ENCODE data around the gene PABPC1L.
"Not testable (repeated sequence)": the region's sequence is repeated elsewhere in the genome, so short reads cannot be mapped to it uniquely, and the experiment has no call there.

The PABPC1L gene

GRCh38 chr20:44909872-44910689 lies at the start of gene PABPC1L:
TSS of gene PABPC1L (plus strand) at chr20:44910060. CDS start at chr20:44910144, 84 bp downstream.
- peak; percentile 77 for DNase-seq (ENCODE audit: insufficient read length, low spot score)
- FAIRE-seq = peak; percentile 39

DNA sequence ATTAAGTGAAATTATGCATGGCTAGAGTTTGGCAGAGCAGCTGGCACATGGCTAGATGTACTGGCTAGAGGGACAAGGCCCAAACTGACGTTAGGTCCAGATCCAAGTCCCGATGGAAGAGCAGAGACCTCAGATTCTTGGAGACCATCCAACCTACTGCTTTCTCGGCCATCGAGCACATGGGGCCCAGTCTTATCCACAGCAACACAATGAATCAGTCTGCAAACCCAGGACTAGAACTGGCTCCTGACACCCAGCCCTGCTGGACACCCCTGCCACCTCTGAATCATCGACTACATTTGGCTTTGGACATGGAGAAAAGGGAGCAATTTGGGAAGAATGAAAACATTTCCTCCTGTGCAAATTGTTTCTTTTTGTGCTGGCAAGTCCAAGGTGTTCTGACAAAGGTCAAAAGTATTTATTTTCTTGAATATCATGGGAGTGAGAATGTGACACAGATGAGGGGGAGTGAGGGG lies 48.3 kb upstream of the PABPC1L start:
- DNase-seq (ENCODE audit: insufficient read length, low spot score) = no peak
- FAIRE-seq = no peak

GRCh38 chr20:44862286-44862685 lies 47.6 kb upstream of the PABPC1L start:
- FAIRE-seq (no peak), DNase-seq (ENCODE audit: insufficient read length, low spot score) (no peak)

DNA sequence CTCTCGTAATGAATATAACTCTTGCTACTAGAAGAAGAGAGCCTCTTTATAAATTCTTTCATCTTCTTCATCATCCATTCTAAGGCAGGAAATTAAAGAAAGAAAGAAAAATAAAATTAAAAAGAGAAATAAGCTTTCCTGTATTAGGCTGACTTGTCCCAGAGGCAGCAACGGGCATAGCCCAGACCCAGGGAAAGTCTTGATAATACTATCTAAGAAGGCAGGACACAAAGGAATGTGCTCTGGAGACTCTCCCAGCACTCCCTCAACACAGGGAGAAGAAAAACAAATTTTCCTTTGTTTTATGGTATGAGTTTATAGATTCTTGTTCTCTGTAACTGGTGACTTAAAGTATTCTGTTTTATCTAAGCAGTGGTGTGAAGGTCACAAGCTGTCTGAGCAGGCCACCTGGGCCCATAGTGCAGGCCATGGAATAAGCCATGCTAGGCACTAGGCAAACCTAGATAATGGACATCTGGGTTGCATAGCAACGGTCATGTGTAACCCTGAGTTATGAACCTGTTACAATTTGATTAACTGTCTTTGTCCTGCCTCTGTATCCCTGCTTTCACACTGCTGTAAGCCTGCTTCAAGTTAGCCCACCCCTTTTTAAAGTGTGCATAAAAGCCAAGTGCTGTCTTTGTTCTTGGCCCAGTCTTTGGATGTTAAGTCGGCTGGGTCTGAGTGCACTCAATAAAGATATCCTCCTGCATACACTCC lies 46.3 kb upstream of the PABPC1L start:
- not testable (repeated sequence) for FAIRE-seq; DNase-seq (ENCODE audit: insufficient read length, low spot score)

- not testable (repeated sequence) for FAIRE-seq; DNase-seq (ENCODE audit: insufficient read length, low spot score)
These were observed 45.4 kb upstream of the PABPC1L start for GRCh38 chr20:44864493-44864892.

GRCh38 chr20:44866703-44867335 lies 43.0 kb upstream of the PABPC1L start:
- DNase-seq (ENCODE audit: insufficient read length, low spot score) (no peak), FAIRE-seq (peak; percentile 8)

GRCh38 chr20:44869471-44869870 lies 40.4 kb upstream of the PABPC1L start:
- DNase-seq (ENCODE audit: insufficient read length, low spot score) = no peak
- no peak for FAIRE-seq

GRCh38 chr20:44882360-44882759 lies 27.5 kb upstream of the PABPC1L start:
- not testable (repeated sequence) for DNase-seq (ENCODE audit: insufficient read length, low spot score); FAIRE-seq

- FAIRE-seq = no peak
- DNase-seq (ENCODE audit: insufficient read length, low spot score) = no peak
These were observed 26.5 kb upstream of the PABPC1L start for GRCh38 chr20:44883214-44883902.

DNA sequence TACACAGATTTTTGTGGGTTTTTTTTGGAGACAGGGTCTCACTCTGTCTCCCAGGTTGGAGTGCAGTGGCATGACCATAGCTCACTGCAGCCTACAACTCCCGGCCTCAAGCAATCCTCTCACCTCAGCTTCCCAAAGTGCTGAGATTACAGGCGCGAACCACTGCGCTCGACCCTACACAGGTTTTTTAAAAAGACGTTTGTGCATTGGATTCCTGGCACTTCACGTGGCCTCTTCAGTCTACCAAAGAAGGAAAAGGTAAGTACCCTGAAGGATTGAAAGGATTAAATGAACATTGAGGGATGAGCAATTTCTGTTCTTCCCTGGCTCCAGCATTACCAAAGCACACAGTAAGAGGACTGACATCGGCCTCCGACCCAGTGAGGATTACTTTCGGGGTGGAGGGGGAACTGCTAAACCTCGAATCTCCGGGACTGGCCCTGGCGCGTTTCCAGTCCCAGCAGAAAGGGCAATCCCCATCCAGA lies 24.9 kb upstream of the PABPC1L start:
- DNase-seq (ENCODE audit: insufficient read length, low spot score) (no peak), FAIRE-seq (no peak)

- FAIRE-seq = peak; percentile 89
- peak; percentile 85 for DNase-seq (ENCODE audit: insufficient read length, low spot score)
These were observed 24.2 kb upstream of the PABPC1L start, which contains the start of gene YWHAB for GRCh38 chr20:44885392-44886265. TSS of gene YWHAB (plus strand) at chr20:44885705. CDS start at chr20:44901534, 15,829 bp downstream.

DNA sequence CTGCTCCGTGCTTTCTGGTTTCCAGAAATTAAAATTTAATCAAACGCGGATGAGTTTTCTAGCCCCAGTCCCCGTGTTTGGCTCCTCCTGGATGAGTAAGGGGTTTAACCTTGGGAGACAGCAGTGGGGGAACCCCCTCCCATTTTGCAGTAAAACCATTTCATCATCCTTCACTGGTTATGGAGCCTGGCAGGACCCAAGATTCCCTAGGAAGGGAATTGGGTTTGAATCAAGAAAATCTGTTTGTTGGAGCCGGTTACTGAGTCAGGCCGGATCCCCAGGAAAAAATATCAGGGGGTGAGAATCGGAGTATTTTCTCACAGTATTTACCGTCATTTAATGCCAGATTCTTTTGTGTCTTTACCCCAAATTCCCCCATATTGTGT lies 23.6 kb upstream of the PABPC1L start:
- FAIRE-seq (no peak), DNase-seq (ENCODE audit: insufficient read length, low spot score) (no peak)

DNA sequence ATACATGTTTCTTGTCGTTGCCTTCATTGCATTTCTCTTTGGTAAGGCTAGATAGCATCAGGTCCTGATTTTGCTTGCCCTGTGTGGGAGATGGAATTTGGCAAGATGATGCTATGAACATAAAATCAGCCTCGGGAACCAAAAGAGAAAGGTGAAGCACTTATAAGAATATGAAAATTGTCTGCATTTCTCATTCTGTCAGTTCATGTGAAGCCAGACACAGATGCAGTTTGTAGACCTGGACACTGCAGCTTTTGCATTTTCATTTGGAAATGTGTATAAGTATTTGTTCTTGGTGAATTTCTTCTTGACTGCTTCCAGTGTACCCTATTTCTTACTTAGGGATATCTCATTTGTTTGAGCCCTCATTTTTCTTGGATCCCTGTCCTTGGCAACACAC lies 23.0 kb upstream of the PABPC1L start:
- DNase-seq (ENCODE audit: insufficient read length, low spot score) (no peak), FAIRE-seq (no peak)

- FAIRE-seq (no peak), DNase-seq (ENCODE audit: insufficient read length, low spot score) (no peak)
These were observed 22.4 kb upstream of the PABPC1L start for GRCh38 chr20:44887466-44887865.

DNA sequence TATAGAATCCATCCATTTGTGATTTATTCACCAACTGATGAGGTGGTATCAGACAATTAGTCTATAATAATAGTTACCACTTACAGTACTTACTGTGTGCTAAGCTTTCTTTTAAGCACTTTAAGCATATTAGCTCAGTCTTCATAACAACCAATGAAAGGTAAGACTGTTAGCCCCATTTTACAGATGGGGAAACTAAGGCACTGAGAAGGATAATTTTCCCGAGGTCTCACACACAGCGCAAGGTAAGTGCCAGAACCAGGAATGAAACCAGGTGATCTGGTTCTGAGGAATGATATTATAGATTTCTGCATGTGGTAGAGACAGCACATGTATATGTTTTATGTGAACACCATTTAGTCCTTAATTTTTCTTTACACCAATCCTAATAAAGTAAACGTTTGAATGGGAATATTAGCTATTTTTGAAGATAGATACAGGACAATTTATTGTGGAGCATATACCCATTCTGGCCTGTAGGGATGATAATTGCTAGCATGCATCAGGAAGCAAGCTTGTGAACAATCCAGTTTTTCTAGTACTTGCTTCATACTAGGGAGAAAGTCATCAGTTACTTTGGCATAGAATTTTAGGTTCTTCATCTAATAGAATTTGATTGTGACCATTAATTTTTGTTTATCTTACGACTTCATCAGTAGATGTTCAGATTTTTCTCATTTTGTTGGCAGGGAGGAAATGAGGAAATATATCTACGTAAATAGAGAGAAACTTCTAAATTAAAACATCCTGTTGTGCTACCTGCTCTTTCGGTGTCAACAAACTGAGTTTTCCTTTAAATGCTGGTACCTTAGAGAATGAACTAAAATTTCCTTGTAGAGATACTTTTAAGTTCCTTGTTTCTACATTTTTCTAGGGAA lies 21.4 kb upstream of the PABPC1L start:
- FAIRE-seq = no peak
- no peak for DNase-seq (ENCODE audit: insufficient read length, low spot score)

DNA sequence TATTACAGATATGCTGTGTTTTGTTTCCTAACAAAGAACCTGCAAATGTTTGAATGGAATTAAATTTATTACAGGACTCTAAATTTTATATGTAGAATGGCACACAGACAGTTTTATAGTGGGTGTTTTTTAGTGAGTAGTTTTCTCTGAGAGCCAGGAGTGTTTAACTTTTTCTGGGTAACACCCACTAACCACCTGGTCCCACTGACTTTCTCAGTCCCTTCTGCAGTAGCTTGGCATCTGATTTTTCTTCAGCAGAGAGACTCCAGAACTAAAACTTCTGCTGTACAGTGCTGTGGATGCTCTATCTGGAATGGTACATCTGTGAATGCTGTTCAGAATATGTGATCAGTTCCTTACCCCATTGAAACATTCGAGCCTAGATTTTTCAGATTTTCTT lies 18.0 kb upstream of the PABPC1L start:
- FAIRE-seq = no peak
- no peak for DNase-seq (ENCODE audit: insufficient read length, low spot score)

DNA sequence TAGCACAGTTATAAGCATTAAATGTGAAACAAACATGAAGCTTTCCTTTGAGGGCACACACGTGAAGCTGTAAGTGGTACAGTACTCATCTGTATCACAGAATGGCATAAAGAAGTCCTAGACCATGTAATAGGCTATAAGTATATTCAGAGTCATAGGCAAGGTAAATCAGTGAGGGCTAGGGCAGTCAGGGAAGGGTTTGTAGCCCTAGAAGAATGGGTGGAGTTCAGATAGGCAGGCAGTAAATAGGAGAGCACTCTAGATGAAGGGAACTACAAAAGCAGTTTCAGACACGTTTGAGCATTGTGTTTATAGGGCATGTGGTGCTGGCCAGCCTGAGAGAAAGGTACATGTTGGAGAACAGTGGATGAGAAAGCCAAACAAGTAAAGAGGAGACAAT lies 14.9 kb upstream of the PABPC1L start:
- no peak for DNase-seq (ENCODE audit: insufficient read length, low spot score)
- no peak for FAIRE-seq

- FAIRE-seq = no peak
- DNase-seq (ENCODE audit: insufficient read length, low spot score) = no peak
These were observed 13.3 kb upstream of the PABPC1L start for GRCh38 chr20:44896583-44896982.

- FAIRE-seq = no peak
- no peak for DNase-seq (ENCODE audit: insufficient read length, low spot score)
These were observed 12.7 kb upstream of the PABPC1L start for GRCh38 chr20:44897133-44897532.

All from GM19239 (cell line).